B cell (primary cell): Measurements from ENCODE around the gene KRT75.

ENCODE experiments used
- CTCF ChIP-seq: fragments of 200-600 bp; IDR thresholded peaks from one replicate; pipeline ENCODE4 v1.8.0; 2022; ENCODE audit warnings: antibody characterized with exemption, mild to moderate bottlenecking
- EZH2 ChIP-seq: IDR thresholded peaks from 2 replicates; pipeline ENCODE4 v1.6.1; 2012; ENCODE audit warnings: borderline replicate concordance, low read depth, mild to moderate bottlenecking, moderate library complexity, low read length; ENCODE audit not compliant: insufficient read depth, poor library complexity, severe bottlenecking

DNA sequence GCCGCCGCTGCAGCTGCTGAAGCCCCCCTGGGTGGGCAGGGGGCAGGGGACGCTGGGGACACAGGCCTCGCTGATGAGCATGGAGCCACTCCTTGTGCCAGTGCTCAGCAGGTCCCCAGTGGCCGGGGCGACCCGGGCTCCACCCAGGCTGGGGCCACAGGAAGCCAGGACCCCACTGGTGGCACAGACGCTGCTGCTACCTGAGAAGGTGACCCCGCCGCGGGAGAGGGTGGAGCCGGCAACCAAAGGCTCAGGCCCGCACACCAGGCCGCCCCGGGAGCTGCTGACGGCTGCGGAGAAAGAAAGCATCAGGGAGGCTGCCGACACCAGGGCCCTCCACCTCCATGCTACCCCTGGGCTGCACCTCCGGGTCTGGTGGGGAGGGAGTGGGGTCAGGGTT, 56.1 kb downstream of the KRT75 start:
- TF ChIP-seq CTCF (no peak), EZH2 (no peak)
